Measurements from ENCODE around the gene TNNI3.
"Not testable (repeated sequence)": the region's sequence is repeated elsewhere in the genome, so short reads cannot be mapped to it uniquely, and the experiment has no call there.

TNNI3 gene

GRCh38 chr19:55160128-55160985 is 2.8 kb upstream of the TNNI3 start:
- peak; percentile 99 for DNase-seq (ENCODE audit: insufficient read length, low spot score)
- TF ChIP-seq PAX5 (IDR thresholded peaks at IDR 0.05; ENCODE audit: insufficient read depth, low read length, severe bottlenecking) (no peak), SPI1 (IDR thresholded peaks at IDR 0.05; ENCODE audit: low read depth, low read length) (no peak), TAF1 (IDR thresholded peaks at IDR 0.05; ENCODE audit: low read depth, low read length) (no peak), POLR2AphosphoS5 (IDR thresholded peaks at IDR 0.05; ENCODE audit: low read depth, low read length) (no peak), POU2F2 (IDR thresholded peaks at IDR 0.05; ENCODE audit: low read depth, low read length) (peak; percentile 17; the same call in 1 of the 2 replicates)
- peak; percentile 93 for FAIRE-seq

- no peak for DNase-seq (ENCODE audit: insufficient read length, low spot score)
- FAIRE-seq, result no peak
- TF ChIP-seq TAF1 (IDR thresholded peaks at IDR 0.05; ENCODE audit: low read depth, low read length), result no peak
- TF ChIP-seq POLR2A (IDR thresholded peaks at IDR 0.05; ENCODE audit: low read depth, low read length), result no peak
- no peak for TF ChIP-seq POLR2AphosphoS5 (IDR thresholded peaks at IDR 0.05; ENCODE audit: low read depth, low read length)
- TF ChIP-seq PAX5 (IDR thresholded peaks at IDR 0.05; ENCODE audit: insufficient read depth, low read length, severe bottlenecking), result no peak
- no peak for TF ChIP-seq POU2F2 (IDR thresholded peaks at IDR 0.05; ENCODE audit: low read depth, low read length)
- no peak for TF ChIP-seq SPI1 (IDR thresholded peaks at IDR 0.05; ENCODE audit: low read depth, low read length)
These were observed 1.6 kb upstream of the TNNI3 start for GRCh38 chr19:55158848-55159749.

GRCh38 chr19:55158423-55158822 is 891 bp upstream of the TNNI3 start:
- FAIRE-seq, result no peak
- no peak for DNase-seq (ENCODE audit: insufficient read length, low spot score)
- TF ChIP-seq PAX5 (IDR thresholded peaks at IDR 0.05; ENCODE audit: insufficient read depth, low read length, severe bottlenecking) (no peak), TAF1 (IDR thresholded peaks at IDR 0.05; ENCODE audit: low read depth, low read length) (no peak), POLR2A (IDR thresholded peaks at IDR 0.05; ENCODE audit: low read depth, low read length) (no peak), POU2F2 (IDR thresholded peaks at IDR 0.05; ENCODE audit: low read depth, low read length) (no peak), POLR2AphosphoS5 (IDR thresholded peaks at IDR 0.05; ENCODE audit: low read depth, low read length) (no peak), SPI1 (IDR thresholded peaks at IDR 0.05; ENCODE audit: low read depth, low read length) (no peak)

GRCh38 chr19:55156202-55157063 is 1.1 kb downstream of the TNNI3 start:
- FAIRE-seq, result no peak
- TF ChIP-seq POLR2A (IDR thresholded peaks at IDR 0.05; ENCODE audit: low read depth, low read length), result no peak
- no peak for TF ChIP-seq SPI1 (IDR thresholded peaks at IDR 0.05; ENCODE audit: low read depth, low read length)
- no peak for TF ChIP-seq POU2F2 (IDR thresholded peaks at IDR 0.05; ENCODE audit: low read depth, low read length)
- TF ChIP-seq POLR2AphosphoS5 (IDR thresholded peaks at IDR 0.05; ENCODE audit: low read depth, low read length), result no peak
- no peak for TF ChIP-seq TAF1 (IDR thresholded peaks at IDR 0.05; ENCODE audit: low read depth, low read length)
- no peak for TF ChIP-seq PAX5 (IDR thresholded peaks at IDR 0.05; ENCODE audit: insufficient read depth, low read length, severe bottlenecking)
- peak; percentile 66 for DNase-seq (ENCODE audit: insufficient read length, low spot score)

- not testable (repeated sequence) for DNase-seq (ENCODE audit: insufficient read length, low spot score); FAIRE-seq
These were observed 1.7 kb downstream of the TNNI3 start for GRCh38 chr19:55155784-55156183.

GRCh38 chr19:55153652-55154264 is 3.8 kb downstream of the TNNI3 start:
- no peak for TF ChIP-seq POLR2AphosphoS5 (IDR thresholded peaks at IDR 0.05; ENCODE audit: low read depth, low read length)
- DNase-seq (ENCODE audit: insufficient read length, low spot score), result no peak
- no peak for FAIRE-seq

GRCh38 chr19:55152017-55152416 is 5.5 kb downstream of the TNNI3 start:
- DNase-seq (ENCODE audit: insufficient read length, low spot score), result no peak
- TF ChIP-seq SPI1 (IDR thresholded peaks at IDR 0.05; ENCODE audit: low read depth, low read length) (0 out of 2 replicates have a peak, but pooled peaks have one; percentile 9), POU2F2 (IDR thresholded peaks at IDR 0.05; ENCODE audit: low read depth, low read length) (no peak)
- no peak for FAIRE-seq

- FAIRE-seq (no peak), DNase-seq (ENCODE audit: insufficient read length, low spot score) (no peak)
These were observed 8.2 kb downstream of the TNNI3 start, which contains the start of gene TNNT1 for GRCh38 chr19:55149078-55150003. Gene TNNT1 (minus strand): TSS chr19:55149206. CDS start chr19:55147157, 2,049 bp downstream.

More at GRCh38 chr19:55149078-55150003, 8.2 kb downstream of the TNNI3 start, which contains the start of gene TNNT1:
- TF ChIP-seq POLR2A (IDR thresholded peaks at IDR 0.05; ENCODE audit: low read depth, low read length) (no peak), TAF1 (IDR thresholded peaks at IDR 0.05; ENCODE audit: low read depth, low read length) (no peak), SPI1 (IDR thresholded peaks at IDR 0.05; ENCODE audit: low read depth, low read length) (no peak), PAX5 (IDR thresholded peaks at IDR 0.05; ENCODE audit: insufficient read depth, low read length, severe bottlenecking) (no peak), POU2F2 (IDR thresholded peaks at IDR 0.05; ENCODE audit: low read depth, low read length) (no peak)

Data from GM12891 (cell line).